Smooth muscle cell (in vitro differentiated cells): ENCODE results near the gene CIB2. TPM values are rescaled to one million over a fixed set of nuclear protein-coding genes. Genes with fewer than 3 reads are reported as not detected.

Experiments
- DNase-seq: peaks from one replicate; lab custom pipeline; 2025; ENCODE audit not compliant: unreplicated experiment; lab: John Stamatoyannopoulos, UW
- H2AFZ ChIP-seq: fragments of 200-600 bp; sonication (generic); 2 replicates; pipeline ENCODE4 v1.6.0; 2016; ENCODE audit warnings: antibody characterized with exemption, low read depth, mild to moderate bottlenecking
- H3F3A ChIP-seq: fragments of 200-600 bp; sonication (generic); 2 replicates; pipeline ENCODE4 v1.6.0; 2017; ENCODE audit warnings: antibody characterized with exemption, low read depth
- H3K27ac ChIP-seq: fragments of 200-600 bp; sonication (generic); 2 replicates; pipeline ENCODE4 v1.5.1; 2016; ENCODE audit warnings: low read depth, mild to moderate bottlenecking
- H3K27me3 ChIP-seq: fragments of 200-600 bp; sonication (generic); 2 replicates; pipeline ENCODE4 v1.6.1; 2016; ENCODE audit warnings: low read depth, mild to moderate bottlenecking
- H3K36me3 ChIP-seq: fragments of 200-600 bp; sonication (generic); 2 replicates; pipeline ENCODE4 v1.5.1; 2016; ENCODE audit warnings: low read depth
- H3K4me1 ChIP-seq: fragments of 200-600 bp; sonication (generic); 2 replicates; pipeline ENCODE4 v1.5.1; 2016; ENCODE audit warnings: low read depth
- H3K4me2 ChIP-seq: fragments of 200-600 bp; sonication (generic); 2 replicates; pipeline ENCODE4 v1.6.0; 2016; ENCODE audit warnings: mild to moderate bottlenecking
- H3K4me3 ChIP-seq: fragments of 200-600 bp; sonication (generic); 2 replicates; pipeline ENCODE4 v1.5.1; 2016; ENCODE audit warnings: mild to moderate bottlenecking
- H3K79me2 ChIP-seq: fragments of 200-600 bp; sonication (generic); 2 replicates; pipeline ENCODE4 v1.6.0; 2016; ENCODE audit warnings: low read depth, mild to moderate bottlenecking
- H3K9ac ChIP-seq: fragments of 200-600 bp; sonication (generic); 2 replicates; pipeline ENCODE4 v1.6.0; 2016; ENCODE audit warnings: low read depth
- H3K9me3 ChIP-seq: fragments of 200-600 bp; sonication (generic); replicated peaks from 2 replicates; pipeline ENCODE4 v1.5.1; 2016; ENCODE audit warnings: low read depth
- H4K20me1 ChIP-seq: fragments of 200-600 bp; sonication (generic); 2 replicates; pipeline ENCODE4 v1.6.0; 2016; ENCODE audit warnings: low read depth
- WGBS: methylation state at CpG from one replicate; pipeline ENCODE4 v1.1.7; 2016; ENCODE audit warnings: low lambda C conversion rate; 5-methylcytosine and 5-hydroxymethylcytosine counted together
- polyA plus RNA-seq: library from polyadenylated mRNA; unstranded; fragments of >200 nt; fragmentation: Nextera tagmentation; extraction: Ambion mirVana; gene quantifications from 2 replicates; pipeline ENCODE4 v1.2.1, GENCODE V29; 2016
- total RNA-seq: library from RNA; depleted of rRNA; stranded (reverse); fragments of >200 nt; gene quantifications from 2 replicates; pipeline ENCODE4 v1.2.3, GENCODE V29; 2014
- TF ChIP-seq, protein P1 (sequence below): fragments of 200-600 bp; sonication (generic); IDR thresholded peaks from 2 replicates; pipeline ENCODE4 v1.5.1; 2017; ENCODE audit warnings: borderline replicate concordance, mild to moderate bottlenecking, antibody characterized with exemption; ENCODE audit not compliant: insufficient read depth, poor library complexity, severe bottlenecking

The CIB2 gene
- total and polyA plus RNA-seq, 2 experiments from 2014 or later = 20.9 to 21.7 TPM

- TF ChIP-seq, protein P1, sequence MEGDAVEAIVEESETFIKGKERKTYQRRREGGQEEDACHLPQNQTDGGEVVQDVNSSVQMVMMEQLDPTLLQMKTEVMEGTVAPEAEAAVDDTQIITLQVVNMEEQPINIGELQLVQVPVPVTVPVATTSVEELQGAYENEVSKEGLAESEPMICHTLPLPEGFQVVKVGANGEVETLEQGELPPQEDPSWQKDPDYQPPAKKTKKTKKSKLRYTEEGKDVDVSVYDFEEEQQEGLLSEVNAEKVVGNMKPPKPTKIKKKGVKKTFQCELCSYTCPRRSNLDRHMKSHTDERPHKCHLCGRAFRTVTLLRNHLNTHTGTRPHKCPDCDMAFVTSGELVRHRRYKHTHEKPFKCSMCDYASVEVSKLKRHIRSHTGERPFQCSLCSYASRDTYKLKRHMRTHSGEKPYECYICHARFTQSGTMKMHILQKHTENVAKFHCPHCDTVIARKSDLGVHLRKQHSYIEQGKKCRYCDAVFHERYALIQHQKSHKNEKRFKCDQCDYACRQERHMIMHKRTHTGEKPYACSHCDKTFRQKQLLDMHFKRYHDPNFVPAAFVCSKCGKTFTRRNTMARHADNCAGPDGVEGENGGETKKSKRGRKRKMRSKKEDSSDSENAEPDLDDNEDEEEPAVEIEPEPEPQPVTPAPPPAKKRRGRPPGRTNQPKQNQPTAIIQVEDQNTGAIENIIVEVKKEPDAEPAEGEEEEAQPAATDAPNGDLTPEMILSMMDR = no peak
- no peaks in the 10 kb centered on the region for H3K27me3 ChIP-seq
- H3K9ac ChIP-seq = no peak overlapping the region
- no peaks in the 10 kb centered on the region for H4K20me1 ChIP-seq
- no peaks in the 10 kb centered on the region for H3K9me3 ChIP-seq
- H3K36me3 ChIP-seq = no peaks in the 10 kb centered on the region
- H3K79me2 ChIP-seq = no peaks in the 10 kb centered on the region
- no peak overlapping the region for H2AFZ ChIP-seq
- H3K4me1 ChIP-seq = no peaks in the 10 kb centered on the region
- DNase-seq = no peak
- no peaks in the 10 kb centered on the region for H3F3A ChIP-seq
- WGBS = 97% methylated on average over 16 of the region's 16 CpGs
- H3K4me2 ChIP-seq = no peak overlapping the region
- H3K27ac ChIP-seq = no peak overlapping the region
- no peak overlapping the region for H3K4me3 ChIP-seq
These were observed 25.6 kb downstream of the CIB2 start for GRCh38 chr15:78105476-78106241.

GRCh38 chr15:78104566-78105475, 26.4 kb downstream of the CIB2 start:
- no peak for DNase-seq
- Histone ChIP-seq H3K9ac (no peak overlapping the region), H3K27me3 (no peaks in the 10 kb centered on the region), H3K4me2 (no peak overlapping the region), H3F3A (no peaks in the 10 kb centered on the region), H3K4me1 (no peaks in the 10 kb centered on the region), H3K79me2 (no peaks in the 10 kb centered on the region), H4K20me1 (no peaks in the 10 kb centered on the region), H3K36me3 (no peaks in the 10 kb centered on the region), H2AFZ (no peak overlapping the region), H3K4me3 (no peak overlapping the region), H3K27ac (no peak overlapping the region), H3K9me3 (no peaks in the 10 kb centered on the region)
- TF ChIP-seq, protein P1 = no peak
- 92% methylated on average over 12 of the region's 12 CpGs for WGBS

GRCh38 chr15:78104119-78104479, 27.1 kb downstream of the CIB2 start:
- no peak overlapping the region for H3K4me2 ChIP-seq
- no peak overlapping the region for H2AFZ ChIP-seq
- no peak overlapping the region for H3K9ac ChIP-seq
- no peaks in the 10 kb centered on the region for H3F3A ChIP-seq
- no peaks in the 10 kb centered on the region for H3K79me2 ChIP-seq
- H3K4me3 ChIP-seq = no peak overlapping the region
- TF ChIP-seq, protein P1 = no peak
- H3K36me3 ChIP-seq = no peaks in the 10 kb centered on the region
- no peak overlapping the region for H3K27ac ChIP-seq
- no peaks in the 10 kb centered on the region for H3K27me3 ChIP-seq
- H4K20me1 ChIP-seq = no peaks in the 10 kb centered on the region
- no peak for DNase-seq
- H3K9me3 ChIP-seq = no peaks in the 10 kb centered on the region
- WGBS = 89% methylated on average over 4 of the region's 4 CpGs
- H3K4me1 ChIP-seq = no peaks in the 10 kb centered on the region
